OCI-LY3 (cell line): ENCODE results near the gene CMTM6.
A peak's percentile ranks its signal among the peaks of the same experiment; 100 is the strongest.

ENCODE experiments used
- H2AFZ ChIP-seq: fragments of 200-600, 300-600 bp; shearing (Covaris generic); 2 replicates; pipeline ENCODE4 v1.6.0; 2014; ENCODE audit warnings: antibody characterized with exemption, low read depth, low read length
- H3K27ac ChIP-seq: fragments of 200-600, 300-600 bp; sonication (generic); 2 replicates; pipeline ENCODE4 v1.5.1; 2014; ENCODE audit warnings: mild to moderate bottlenecking, low read length, moderate library complexity, mixed read lengths
- H3K27me3 ChIP-seq: fragments of 200-600, 300-600 bp; sonication (generic); 2 replicates; pipeline ENCODE4 v1.6.1; 2014; ENCODE audit warnings: low read depth, low read length, mixed read lengths
- H3K36me3 ChIP-seq: fragments of 200-600, 300-600 bp; sonication (generic); replicated peaks from 2 replicates; pipeline ENCODE3; 2014; ENCODE audit warnings: low read depth, low read length, mixed read lengths
- H3K4me1 ChIP-seq: fragments of 300-600, 200-600 bp; sonication (generic); 2 replicates; pipeline ENCODE4 v1.6.1; 2014; ENCODE audit warnings: low read length, mixed read lengths
- H3K4me2 ChIP-seq: fragments of 200-600, 300-600 bp; sonication (generic); 2 replicates; pipeline ENCODE4 v1.6.1; 2014; ENCODE audit warnings: low read length, mixed read lengths
- H3K4me3 ChIP-seq: fragments of 300-600, 200-600 bp; sonication (generic); 2 replicates; pipeline ENCODE4 v1.5.1; 2014; ENCODE audit warnings: antibody characterized with exemption, mild to moderate bottlenecking, low read length, moderate library complexity
- H3K79me2 ChIP-seq: fragments of 300-600, 200-600 bp; shearing (Covaris generic); 2 replicates; pipeline ENCODE4 v1.6.1; 2014; ENCODE audit warnings: mild to moderate bottlenecking, low read length, mixed read lengths
- H3K9ac ChIP-seq: fragments of 300-600, 200-600 bp; shearing (Covaris generic); 2 replicates; pipeline ENCODE4 v1.6.0; 2014; ENCODE audit warnings: mild to moderate bottlenecking, low read length, moderate library complexity
- H3K9me3 ChIP-seq: fragments of 200-600, 300-600 bp; shearing (Covaris generic); 2 replicates; pipeline ENCODE4 v1.6.1; 2014; ENCODE audit warnings: low read length, mixed read lengths; ENCODE audit not compliant: insufficient read depth
- H4K20me1 ChIP-seq: fragments of 200-600, 300-600 bp; sonication (generic); 2 replicates; pipeline ENCODE4 v1.6.1; 2016; ENCODE audit warnings: low read length, mixed read lengths; ENCODE audit not compliant: insufficient read depth
- CTCF ChIP-seq: fragments of 200-600, 300-600 bp; sonication (generic); IDR thresholded peaks from 2 replicates; pipeline ENCODE4 v1.5.1; 2014; ENCODE audit warnings: antibody characterized with exemption, low read length, low read depth
- EZH2phosphoT487 ChIP-seq: fragments of 200-600 bp; shearing (Covaris generic); IDR thresholded peaks from 2 replicates; pipeline ENCODE4 v1.6.1; 2018; ENCODE audit warnings: antibody characterized with exemption, mixed run types, low read depth

Gene CMTM6

GRCh38 chr3:32434206-32434605 lies 68.4 kb downstream of the CMTM6 start:
- no peak overlapping the region for H3K4me2 ChIP-seq
- H3K36me3 ChIP-seq = no peaks in the 10 kb centered on the region
- no peak overlapping the region for H3K9ac ChIP-seq
- H3K9me3 ChIP-seq = no peaks in the 10 kb centered on the region
- peaks cover 80% of the 10 kb centered on the region for H3K4me1 ChIP-seq
- H2AFZ ChIP-seq = no peak overlapping the region
- H4K20me1 ChIP-seq = no peaks in the 10 kb centered on the region
- no peak overlapping the region for H3K4me3 ChIP-seq
- TF ChIP-seq CTCF (no peak), EZH2phosphoT487 (no peak)
- no peak overlapping the region for H3K27ac ChIP-seq
- H3K27me3 ChIP-seq = peaks cover 11% of the 10 kb centered on the region
- peaks cover 28% of the 10 kb centered on the region for H3K79me2 ChIP-seq

GRCh38 chr3:32432711-32433530 lies 69.7 kb downstream of the CMTM6 start:
- Histone ChIP-seq H3K27ac (peak overlapping the region; percentile 81), H3K4me2 (peak overlapping the region; percentile 92), H3K4me1 (peaks cover 81% of the 10 kb centered on the region), H3K9ac (peak overlapping the region; percentile 56), H2AFZ (peak overlapping the region; percentile 22; the same call in 1 of the 2 replicates), H3K79me2 (peaks cover 36% of the 10 kb centered on the region), H3K27me3 (peaks cover 10% of the 10 kb centered on the region), H4K20me1 (no peaks in the 10 kb centered on the region), H3K9me3 (no peaks in the 10 kb centered on the region), H3K4me3 (peak overlapping the region; percentile 67), H3K36me3 (no peaks in the 10 kb centered on the region)
- TF ChIP-seq EZH2phosphoT487 = no peak
- no peak for TF ChIP-seq CTCF

- H3K9me3 ChIP-seq = no peaks in the 10 kb centered on the region
- peak overlapping the region; percentile 92 for H3K4me2 ChIP-seq
- H4K20me1 ChIP-seq = no peaks in the 10 kb centered on the region
- no peak overlapping the region for H3K4me3 ChIP-seq
- TF ChIP-seq CTCF (no peak), EZH2phosphoT487 (no peak)
- peak overlapping the region; percentile 56 for H3K9ac ChIP-seq
- no peaks in the 10 kb centered on the region for H3K36me3 ChIP-seq
- H3K4me1 ChIP-seq = peaks cover 75% of the 10 kb centered on the region
- H3K79me2 ChIP-seq = peaks cover 44% of the 10 kb centered on the region
- no peak overlapping the region for H2AFZ ChIP-seq
- peak overlapping the region; percentile 81 for H3K27ac ChIP-seq
- peaks cover 9% of the 10 kb centered on the region; the same call in 1 of the 2 replicates for H3K27me3 ChIP-seq
These were observed 70.5 kb downstream of the CMTM6 start for GRCh38 chr3:32432045-32432710.

GRCh38 chr3:32431481-32431880 lies 71.2 kb downstream of the CMTM6 start:
- no peak overlapping the region for H3K27ac ChIP-seq
- no peak overlapping the region for H2AFZ ChIP-seq
- peaks cover 48% of the 10 kb centered on the region for H3K79me2 ChIP-seq
- TF ChIP-seq CTCF (no peak), EZH2phosphoT487 (no peak)
- peaks cover 9% of the 10 kb centered on the region; the same call in 1 of the 2 replicates for H3K27me3 ChIP-seq
- H4K20me1 ChIP-seq = no peaks in the 10 kb centered on the region
- H3K36me3 ChIP-seq = no peaks in the 10 kb centered on the region
- H3K4me3 ChIP-seq = no peak overlapping the region
- peak overlapping the region; percentile 6; the same call in 1 of the 2 replicates for H3K4me2 ChIP-seq
- peaks cover 68% of the 10 kb centered on the region for H3K4me1 ChIP-seq
- H3K9ac ChIP-seq = no peak overlapping the region
- no peaks in the 10 kb centered on the region for H3K9me3 ChIP-seq
